Lower leg skin (tissue), 4 donors: ENCODE measurements around the gene PDZD7. TPM values are rescaled to one million over a fixed set of nuclear protein-coding genes. Genes with fewer than 3 reads are reported as not detected.

Experiments
- DNase-seq, 2 donors: peaks; one replicate each; pipeline ENCODE4 v3.0.0-alpha.2; 2019; ENCODE audit warnings: low spot score in 2 of 2
- H3K4me3 ChIP-seq: fragments of 200-600 bp; sonication (generic); 2 replicates; pipeline ENCODE4 v1.5.1; 2017; ENCODE audit warnings: mild to moderate bottlenecking, low read depth; ENCODE audit not compliant: poor library complexity, severe bottlenecking
- POLR2A ChIP-seq, 2 donors: fragments of 450-650 bp; IDR thresholded peaks; one replicate each; pipeline ENCODE4 v1.6.1; 2016 to 2017; ENCODE audit warnings: antibody characterized with exemption in 2 of 2, mild to moderate bottlenecking in 1 of 2, moderate library complexity in 1 of 2
- WGBS, 2 donors: methylation state at CpG; one replicate each; pipeline ENCODE4 v1.1.5; 2018; 5-methylcytosine and 5-hydroxymethylcytosine counted together
- intact Hi-C: fragments of 100-400 bp; cut with DNase I; formaldehyde crosslinking; loops from one replicate; pipeline ENCODE4 v1.15.0; 2023; ENCODE audit warnings: low total_unique reads
- total RNA-seq, 4 donors: library from RNA; depleted of rRNA; stranded (reverse); fragments of >200 nt; gene quantifications; one replicate each; pipeline ENCODE4 v1.1.0, GENCODE V29; 2016
- TF ChIP-seq, protein P1 (sequence below), 3 donors: fragments of 450-650 bp; IDR thresholded peaks; one replicate each; pipeline ENCODE4 v1.5.1; 2016; ENCODE audit warnings: antibody characterized with exemption in 3 of 3, mild to moderate bottlenecking in 3 of 3, moderate library complexity in 2 of 3

Gene PDZD7
- total RNA-seq, 4 donors from 2014 or later: 1.5 to 9.0 (median 3.5) TPM

DNA sequence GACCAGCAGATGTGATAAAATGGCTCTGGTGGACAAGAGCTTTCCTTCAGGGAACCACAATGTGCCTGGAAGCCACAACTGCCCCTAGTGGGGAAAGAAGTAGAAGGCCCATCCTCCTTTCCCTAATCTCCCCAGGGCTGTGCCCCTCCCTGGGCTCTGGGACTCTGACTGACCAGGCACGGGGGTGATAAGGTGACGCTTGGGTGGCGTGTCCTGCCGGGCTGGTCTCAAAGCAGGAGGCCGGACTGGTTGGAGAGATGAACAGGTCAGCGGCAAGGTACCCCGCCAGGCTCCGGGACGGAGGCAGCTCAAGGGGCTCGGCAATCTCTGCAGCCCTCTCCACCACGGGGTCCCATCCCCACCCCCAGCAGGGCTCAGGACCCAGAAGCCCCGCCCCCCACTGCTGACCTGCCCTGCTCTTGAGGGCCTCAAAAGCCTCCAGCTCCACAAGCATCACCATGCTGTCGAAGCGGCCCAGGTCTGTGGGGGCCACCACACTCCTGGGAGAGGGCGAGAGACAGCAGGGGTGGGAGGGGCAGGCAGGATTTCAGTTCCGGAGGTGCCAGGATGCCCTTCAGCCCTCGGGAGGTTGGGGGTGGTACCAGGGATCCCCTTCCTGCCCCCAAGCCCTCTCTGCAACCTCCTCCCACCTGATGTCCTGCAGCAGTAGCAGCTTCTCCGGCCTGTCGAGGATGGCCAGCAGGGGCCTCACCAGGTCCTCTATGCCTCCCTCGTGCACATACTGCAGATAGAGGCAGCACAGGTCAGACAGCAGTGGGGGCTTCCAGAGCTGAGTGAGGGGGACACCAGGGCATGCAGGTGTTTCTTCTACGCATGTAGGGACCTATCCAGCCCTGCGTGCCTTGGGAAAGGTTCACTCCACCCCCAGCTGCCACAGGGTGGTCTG, 19.2 kb downstream of the PDZD7 start:
- no peak for DNase-seq
- intact Hi-C loops: no loop called here
- TF ChIP-seq, protein P1, sequence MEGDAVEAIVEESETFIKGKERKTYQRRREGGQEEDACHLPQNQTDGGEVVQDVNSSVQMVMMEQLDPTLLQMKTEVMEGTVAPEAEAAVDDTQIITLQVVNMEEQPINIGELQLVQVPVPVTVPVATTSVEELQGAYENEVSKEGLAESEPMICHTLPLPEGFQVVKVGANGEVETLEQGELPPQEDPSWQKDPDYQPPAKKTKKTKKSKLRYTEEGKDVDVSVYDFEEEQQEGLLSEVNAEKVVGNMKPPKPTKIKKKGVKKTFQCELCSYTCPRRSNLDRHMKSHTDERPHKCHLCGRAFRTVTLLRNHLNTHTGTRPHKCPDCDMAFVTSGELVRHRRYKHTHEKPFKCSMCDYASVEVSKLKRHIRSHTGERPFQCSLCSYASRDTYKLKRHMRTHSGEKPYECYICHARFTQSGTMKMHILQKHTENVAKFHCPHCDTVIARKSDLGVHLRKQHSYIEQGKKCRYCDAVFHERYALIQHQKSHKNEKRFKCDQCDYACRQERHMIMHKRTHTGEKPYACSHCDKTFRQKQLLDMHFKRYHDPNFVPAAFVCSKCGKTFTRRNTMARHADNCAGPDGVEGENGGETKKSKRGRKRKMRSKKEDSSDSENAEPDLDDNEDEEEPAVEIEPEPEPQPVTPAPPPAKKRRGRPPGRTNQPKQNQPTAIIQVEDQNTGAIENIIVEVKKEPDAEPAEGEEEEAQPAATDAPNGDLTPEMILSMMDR (IDR thresholded peaks at IDR 0.05): no peak
- TF ChIP-seq POLR2A (IDR thresholded peaks at IDR 0.05): no peak
- H3K4me3 ChIP-seq: no peak overlapping the region
- WGBS, 2 donors: 71 to 74% methylated on average over 18 to 22 of the region's 22 CpGs

DNA sequence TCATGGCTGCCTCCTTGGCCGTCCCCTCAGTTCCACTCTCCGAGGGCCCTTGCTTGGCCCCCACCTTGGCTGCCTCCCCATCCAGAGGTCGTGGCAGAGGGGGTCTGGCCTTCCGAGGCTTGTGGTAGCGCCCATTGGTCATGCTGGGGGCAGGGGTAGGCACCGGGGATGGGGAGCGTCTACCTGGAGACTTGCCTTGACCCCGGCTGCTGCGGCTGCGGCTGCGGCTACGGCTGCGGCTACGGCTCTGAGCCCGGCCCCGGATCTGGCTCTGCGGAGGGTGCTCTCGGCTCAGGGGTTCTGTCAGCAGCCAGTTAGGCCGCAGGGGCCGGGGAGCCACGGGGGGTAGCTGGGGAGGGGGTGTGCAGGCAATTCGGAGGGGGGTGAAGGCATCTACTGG, 20.6 kb downstream of the PDZD7 start:
- TF ChIP-seq, protein P1 (IDR thresholded peaks at IDR 0.05): no peak
- TF ChIP-seq POLR2A (IDR thresholded peaks at IDR 0.05): no peak
- DNase-seq: no peak
- WGBS, 2 donors: 92 to 94% methylated on average over 17 to 22 of the region's 22 CpGs
- no peak overlapping the region for H3K4me3 ChIP-seq
- intact Hi-C loops: no loop called here

DNA sequence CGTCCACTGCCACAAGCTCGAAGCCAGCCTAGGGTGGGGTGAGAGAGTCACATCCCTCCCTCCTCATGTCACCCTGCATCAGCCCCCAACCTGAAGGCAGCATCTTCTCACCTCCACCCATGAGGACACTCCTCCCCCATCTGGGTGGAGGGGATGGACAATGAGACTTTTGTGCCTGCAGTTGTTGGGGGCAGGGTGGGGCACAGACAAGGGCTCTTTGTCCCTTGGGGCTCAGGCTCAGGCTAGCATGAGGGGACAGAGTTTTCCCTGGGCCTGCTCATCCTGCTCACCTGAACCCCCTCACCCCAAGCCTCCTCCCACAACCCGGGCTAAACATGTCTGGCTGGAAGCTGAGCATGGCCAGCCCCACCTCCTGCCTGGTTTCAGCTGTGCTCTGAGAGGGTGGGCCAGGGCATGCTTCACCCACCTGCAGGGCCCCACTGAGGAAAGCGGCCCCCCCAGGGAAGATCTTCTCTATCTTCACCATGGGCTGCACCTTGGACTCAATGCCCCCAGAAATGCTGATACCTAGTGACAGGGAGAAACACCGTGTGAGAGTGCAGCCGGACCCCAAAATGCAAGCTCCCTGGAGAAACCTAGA, 22.0 kb downstream of the PDZD7 start:
- WGBS, 2 donors: 71 to 76% methylated on average over 5 to 6 of the region's 6 CpGs
- intact Hi-C loops: no loop called here
- TF ChIP-seq, protein P1 (IDR thresholded peaks at IDR 0.05): no peak
- TF ChIP-seq POLR2A (IDR thresholded peaks at IDR 0.05): no peak
- H3K4me3 ChIP-seq: no peak overlapping the region
- no peak for DNase-seq

DNA sequence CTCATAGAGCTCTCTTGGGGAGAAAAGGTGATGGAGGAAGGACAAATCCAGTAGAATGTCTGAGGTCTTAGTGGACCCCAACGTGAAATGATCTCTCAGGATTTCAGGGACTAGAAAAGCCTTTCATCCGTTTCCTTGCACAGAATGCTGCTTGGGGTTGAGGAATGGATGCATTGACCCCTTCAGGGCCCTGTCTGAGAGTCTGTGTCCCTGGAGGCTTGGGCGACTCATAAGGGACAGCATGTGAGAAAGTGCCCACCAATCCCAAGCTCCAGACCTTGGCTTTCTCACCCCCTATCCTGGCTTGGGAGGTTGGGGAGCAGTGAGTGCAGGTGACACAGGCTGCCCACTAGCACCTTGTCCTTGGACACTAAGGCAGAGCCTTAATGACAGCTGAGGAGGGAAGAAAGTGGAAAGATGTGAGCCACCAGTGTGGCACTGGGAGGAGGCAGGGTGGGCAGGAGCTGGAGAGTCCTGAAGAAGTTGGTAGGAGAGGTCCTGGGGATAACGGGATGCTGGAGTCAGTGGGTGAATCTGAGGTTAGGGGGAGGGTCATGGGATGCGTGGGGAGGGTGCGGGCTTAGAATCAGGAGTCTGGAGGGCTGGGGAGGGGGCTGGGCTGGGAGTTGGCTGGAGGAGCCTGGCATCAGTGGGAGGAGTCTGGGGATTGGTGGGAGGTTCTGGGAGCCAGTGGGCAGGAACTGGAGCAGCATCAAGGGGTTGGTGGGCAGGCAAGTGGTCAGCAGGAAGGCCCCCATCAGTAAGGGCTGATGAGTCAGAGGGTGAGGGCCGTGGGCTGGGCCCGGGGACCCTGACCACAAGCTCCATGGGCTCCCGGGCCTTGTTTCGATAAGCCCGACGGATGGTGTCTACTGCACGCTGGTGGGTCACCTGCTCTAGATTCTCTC, 22.8 kb downstream of the PDZD7 start:
- DNase-seq: no peak
- no peak for TF ChIP-seq POLR2A (IDR thresholded peaks at IDR 0.05)
- TF ChIP-seq, protein P1 (IDR thresholded peaks at IDR 0.05): no peak
- WGBS, 2 donors: 64 to 67% methylated on average over 13 of the region's 13 CpGs
- intact Hi-C loops: no loop called here
- no peak overlapping the region for H3K4me3 ChIP-seq

DNA sequence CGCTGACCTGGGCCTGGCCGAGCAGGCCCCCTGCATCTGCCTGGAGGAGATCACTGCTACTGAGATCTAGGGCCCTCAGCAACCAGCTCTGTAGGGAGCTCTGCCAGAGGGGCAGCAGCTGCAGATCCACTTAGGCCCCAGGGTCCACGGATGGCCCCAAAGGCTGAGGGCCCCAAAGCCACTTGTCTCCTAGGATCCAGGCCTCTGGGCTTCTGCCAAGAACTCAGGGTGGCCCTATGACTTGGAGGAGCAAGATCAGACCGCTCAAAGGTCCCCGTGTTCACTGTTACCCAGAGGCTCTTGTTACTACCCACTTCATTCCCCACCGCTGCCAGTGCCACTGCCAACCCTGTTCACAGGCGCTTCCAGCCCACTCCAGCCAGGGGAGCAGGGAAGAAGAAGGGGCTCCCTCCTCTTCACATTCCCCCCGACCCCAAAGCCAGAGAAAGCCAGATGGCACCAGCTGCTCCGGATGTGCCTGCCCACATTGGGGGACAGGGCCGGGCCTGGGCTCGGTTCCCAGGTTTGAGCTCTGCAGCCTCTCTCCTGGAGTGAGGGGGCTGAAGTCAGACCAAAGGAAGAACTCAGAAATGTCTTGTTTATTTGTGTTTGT, 23.7 kb downstream of the PDZD7 start:
- DNase-seq: no peak
- WGBS, 2 donors: 63 to 65% methylated on average over 9 to 10 of the region's 11 CpGs
- TF ChIP-seq, protein P1 (IDR thresholded peaks at IDR 0.05): no peak
- TF ChIP-seq POLR2A (IDR thresholded peaks at IDR 0.05): no peak
- intact Hi-C loops: no loop called here
- H3K4me3 ChIP-seq: no peak overlapping the region
